SK-N-SH treated with all-trans-retinoic acid at 6 μM for 48 hours (cell line): Measurements from ENCODE around the gene CCRL2.

ENCODE experiments used
- OSR1 ChIP-seq: fragments of 250-450 bp; sonication (Bioruptor Pico); IDR thresholded peaks from 2 replicates; pipeline ENCODE4 v1.8.0; 2022; ENCODE audit warnings: moderate library complexity, mild to moderate bottlenecking, inconsistent platforms
- PATZ1 ChIP-seq: fragments of 250-450 bp; sonication (Bioruptor Pico); IDR thresholded peaks from 2 replicates; pipeline ENCODE4 v1.8.0; 2020; ENCODE audit warnings: mild to moderate bottlenecking, moderate library complexity, borderline replicate concordance
- RARB ChIP-seq: fragments of 250-450 bp; sonication (Bioruptor Pico); IDR thresholded peaks from 2 replicates; pipeline ENCODE4 v1.8.0; 2021; ENCODE audit warnings: mild to moderate bottlenecking, moderate library complexity
- SNAI2 ChIP-seq: fragments of 250-450 bp; sonication (Bioruptor Pico); IDR thresholded peaks from 2 replicates; pipeline ENCODE4 v1.5.0; 2020; ENCODE audit warnings: mild to moderate bottlenecking, moderate library complexity
- TSHZ2 ChIP-seq: fragments of 250-450 bp; sonication (Bioruptor Pico); IDR thresholded peaks from 2 replicates; pipeline ENCODE4 v1.5.0; 2020; ENCODE audit warnings: mild to moderate bottlenecking, moderate library complexity
- ZFP3 ChIP-seq: fragments of 250-450 bp; sonication (Bioruptor Pico); IDR thresholded peaks from 2 replicates; pipeline ENCODE4 v1.5.0; 2020; ENCODE audit warnings: mild to moderate bottlenecking, moderate library complexity
- ZFP30 ChIP-seq: fragments of 450-650 bp; formaldehyde crosslinking; IDR thresholded peaks from 2 replicates; pipeline ENCODE4 v1.5.0; 2022; ENCODE audit warnings: mild to moderate bottlenecking, moderate library complexity
- ZNF8 ChIP-seq: fragments of 450-650 bp; formaldehyde crosslinking; IDR thresholded peaks from 2 replicates; pipeline ENCODE4 v1.5.0; 2020; ENCODE audit warnings: mild to moderate bottlenecking, moderate library complexity

GRCh38 chr3:46393011-46393410 is 14.0 kb upstream of the CCRL2 start:
- no peak for TF ChIP-seq ZFP30 (CRISPR knock-in tag)
- TF ChIP-seq PATZ1 (CRISPR knock-in tag), result no peak
- no peak for TF ChIP-seq RARB (CRISPR knock-in tag)
- TF ChIP-seq ZNF8 (CRISPR knock-in tag), result no peak
- TF ChIP-seq ZFP3 (CRISPR knock-in tag), result no peak
- TF ChIP-seq TSHZ2 (CRISPR knock-in tag), result no peak
- TF ChIP-seq OSR1 (CRISPR knock-in tag), result no peak
- TF ChIP-seq SNAI2 (CRISPR knock-in tag), result no peak
